Left ventricle myocardium inferior (tissue), 1 donor: Measurements from ENCODE around the gene RND1. TPM values are rescaled to one million over a fixed set of nuclear protein-coding genes. Genes with fewer than 3 reads are reported as not detected.
A peak's percentile ranks its signal among the peaks of the same experiment; 100 is the strongest.
"Not testable (repeated sequence)": the region's sequence is repeated elsewhere in the genome, so short reads cannot be mapped to it uniquely, and the experiment has no call there.

Source experiments
- DNase-seq: peaks from one replicate; pipeline ENCODE4 v3.0.0-alpha.2; 2020
- H3K27ac ChIP-seq: fragments of 200-600 bp; replicated peaks from 2 replicates; pipeline ENCODE4 v1.8.0; 2021
- H3K27me3 ChIP-seq: fragments of 200-600 bp; 2 replicates; pipeline ENCODE4 v1.8.0; 2021; ENCODE audit warnings: low read depth
- H3K36me3 ChIP-seq: fragments of 200-600 bp; 2 replicates; pipeline ENCODE4 v1.8.0; 2021
- H3K4me1 ChIP-seq: fragments of 200-600 bp; 2 replicates; pipeline ENCODE4 v1.8.0; 2021
- H3K4me3 ChIP-seq: fragments of 200-600 bp; 2 replicates; pipeline ENCODE4 v1.8.0; 2021; ENCODE audit warnings: mild to moderate bottlenecking, moderate library complexity
- H3K9me3 ChIP-seq: fragments of 200-600 bp; replicated peaks from 2 replicates; pipeline ENCODE4 v1.8.0; 2021
- intact Hi-C: fragments of 100-400 bp; cut with micrococcal nuclease; formaldehyde crosslinking; loops from one replicate; pipeline ENCODE4 v1.11.0; 2022
- total RNA-seq: library from RNA; stranded (reverse); fragmentation: NEBNext Ultra II Directional; extraction: Animal tissue kit (Norgen Biotek cat#: 25700); gene quantifications from one replicate; pipeline ENCODE4 v1.2.1, GENCODE V29; 2021
- TF ChIP-seq, protein P1 (sequence below): fragments of 200-600 bp; IDR thresholded peaks from 2 replicates; pipeline ENCODE4 v1.8.0; 2021; ENCODE audit warnings: antibody characterized with exemption, mild to moderate bottlenecking, borderline replicate concordance
- donor health status: DM: no; HTN: yes; CAD: no; lungs with severe emphysema.

The RND1 gene
- total RNA-seq, 1 donor from 2014 or later = 0.47 TPM

DNA sequence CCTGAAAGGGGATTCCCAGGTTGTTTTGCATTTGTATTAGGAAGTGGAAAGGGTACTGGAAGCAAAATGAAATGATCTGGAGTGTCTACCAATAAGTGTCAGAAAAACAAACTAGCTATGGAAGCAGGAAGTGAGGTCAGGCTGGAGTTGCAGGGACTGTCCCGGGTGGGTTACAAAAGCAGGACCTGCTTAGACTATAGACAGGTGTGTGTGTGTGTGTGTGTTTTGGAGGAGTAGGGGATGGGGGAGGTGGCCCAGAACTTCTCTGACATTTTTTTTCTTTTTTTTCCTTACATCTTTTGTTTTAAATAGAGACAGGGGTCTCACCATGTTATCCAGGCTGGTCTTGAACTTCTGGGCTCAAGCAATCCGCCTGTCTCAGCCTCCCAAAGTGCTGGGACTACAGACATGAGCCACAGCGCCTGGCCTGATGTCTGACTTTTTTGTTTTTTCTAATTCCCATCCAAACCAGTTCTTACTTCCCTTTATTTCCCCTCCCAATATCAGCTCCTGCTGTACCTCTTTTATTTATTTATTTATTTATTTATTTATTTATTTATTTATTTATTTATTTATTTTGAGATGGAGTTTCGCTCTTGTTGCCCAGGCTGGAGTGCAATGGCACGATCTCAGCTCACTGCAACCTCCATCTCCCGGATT lies 512 bp upstream of the RND1 start:
- H3K27ac ChIP-seq = peak overlapping the region; percentile 40
- no peak for DNase-seq
- peaks cover 14% of the 10 kb centered on the region for H3K4me1 ChIP-seq
- TF ChIP-seq, protein P1, sequence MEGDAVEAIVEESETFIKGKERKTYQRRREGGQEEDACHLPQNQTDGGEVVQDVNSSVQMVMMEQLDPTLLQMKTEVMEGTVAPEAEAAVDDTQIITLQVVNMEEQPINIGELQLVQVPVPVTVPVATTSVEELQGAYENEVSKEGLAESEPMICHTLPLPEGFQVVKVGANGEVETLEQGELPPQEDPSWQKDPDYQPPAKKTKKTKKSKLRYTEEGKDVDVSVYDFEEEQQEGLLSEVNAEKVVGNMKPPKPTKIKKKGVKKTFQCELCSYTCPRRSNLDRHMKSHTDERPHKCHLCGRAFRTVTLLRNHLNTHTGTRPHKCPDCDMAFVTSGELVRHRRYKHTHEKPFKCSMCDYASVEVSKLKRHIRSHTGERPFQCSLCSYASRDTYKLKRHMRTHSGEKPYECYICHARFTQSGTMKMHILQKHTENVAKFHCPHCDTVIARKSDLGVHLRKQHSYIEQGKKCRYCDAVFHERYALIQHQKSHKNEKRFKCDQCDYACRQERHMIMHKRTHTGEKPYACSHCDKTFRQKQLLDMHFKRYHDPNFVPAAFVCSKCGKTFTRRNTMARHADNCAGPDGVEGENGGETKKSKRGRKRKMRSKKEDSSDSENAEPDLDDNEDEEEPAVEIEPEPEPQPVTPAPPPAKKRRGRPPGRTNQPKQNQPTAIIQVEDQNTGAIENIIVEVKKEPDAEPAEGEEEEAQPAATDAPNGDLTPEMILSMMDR = no peak
- peaks cover 4% of the 10 kb centered on the region for H3K27me3 ChIP-seq
- H3K9me3 ChIP-seq = no peaks in the 10 kb centered on the region
- no peaks in the 10 kb centered on the region for H3K36me3 ChIP-seq
- H3K4me3 ChIP-seq = peak overlapping the region; percentile 73
- intact Hi-C loops = no loop called here

DNA sequence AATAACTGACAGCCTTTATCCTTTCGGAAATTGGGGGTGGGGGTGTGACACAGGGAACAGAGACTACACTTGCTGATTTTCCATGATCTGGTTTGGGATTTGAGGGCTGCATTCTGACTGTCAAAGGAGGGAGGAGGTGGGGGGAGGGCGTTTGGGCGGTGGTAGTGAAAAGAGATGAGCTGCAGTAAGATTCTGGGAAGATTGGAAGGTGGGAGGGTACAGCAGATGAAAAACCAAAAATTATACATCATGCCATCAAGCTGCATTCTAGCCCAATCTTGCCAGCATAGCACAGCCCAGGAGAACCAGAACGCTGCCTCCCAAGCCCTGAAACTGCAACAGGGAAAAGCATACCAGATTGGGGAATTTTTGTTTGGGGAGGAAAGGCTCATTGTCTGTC lies 2.4 kb downstream of the RND1 start:
- no peaks in the 10 kb centered on the region for H3K36me3 ChIP-seq
- no peak overlapping the region for H3K27ac ChIP-seq
- no peaks in the 10 kb centered on the region for H3K9me3 ChIP-seq
- intact Hi-C loops = no loop called here
- peaks cover 14% of the 10 kb centered on the region for H3K4me1 ChIP-seq
- TF ChIP-seq, protein P1 = no peak
- no peak overlapping the region for H3K4me3 ChIP-seq
- DNase-seq = no peak
- H3K27me3 ChIP-seq = peaks cover 4% of the 10 kb centered on the region

DNA sequence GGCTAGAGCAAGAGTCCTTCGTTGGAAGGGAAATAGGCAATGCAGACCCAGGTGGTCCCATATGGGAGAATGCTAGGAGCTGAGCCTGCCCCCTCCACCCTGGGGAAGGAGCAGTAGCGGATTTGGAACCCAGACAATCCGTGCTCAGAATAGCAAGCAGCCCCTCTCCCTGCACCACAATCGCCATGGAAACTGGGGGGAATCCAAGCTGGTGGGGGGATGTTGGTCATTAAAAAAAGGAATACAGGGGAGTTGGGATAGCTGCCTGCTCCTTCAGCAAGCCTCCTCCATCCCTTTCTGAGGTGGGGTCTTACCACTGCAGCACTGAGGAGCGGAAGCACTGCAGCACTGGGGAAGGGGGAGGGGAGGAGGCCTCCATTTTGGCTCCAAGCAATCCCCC lies 2.9 kb downstream of the RND1 start:
- peaks cover 14% of the 10 kb centered on the region for H3K4me1 ChIP-seq
- no peaks in the 10 kb centered on the region for H3K36me3 ChIP-seq
- H3K4me3 ChIP-seq = no peak overlapping the region
- DNase-seq = no peak
- intact Hi-C loops = no loop called here
- TF ChIP-seq, protein P1 = no peak
- no peaks in the 10 kb centered on the region for H3K9me3 ChIP-seq
- no peak overlapping the region for H3K27ac ChIP-seq
- H3K27me3 ChIP-seq = peaks cover 4% of the 10 kb centered on the region

DNA sequence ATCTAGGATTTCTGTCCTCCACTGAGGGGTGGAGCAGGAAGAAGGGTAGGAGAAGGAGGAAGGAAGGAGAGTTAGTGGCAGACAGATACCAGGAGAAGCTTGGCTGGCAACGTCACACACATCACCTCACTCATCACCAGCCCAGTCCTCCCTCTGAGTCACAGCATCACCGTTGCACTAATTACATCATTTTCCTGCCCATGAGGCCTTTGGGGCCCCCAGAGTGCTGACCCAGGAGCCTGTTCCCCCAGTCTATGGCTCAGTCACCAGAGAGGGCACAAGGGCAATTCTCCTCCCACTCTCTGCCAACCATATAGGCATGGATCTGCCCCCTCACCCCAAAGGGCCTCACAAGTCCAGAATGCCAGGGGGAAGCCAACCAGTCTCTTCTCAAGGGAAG lies 4.6 kb downstream of the RND1 start:
- intact Hi-C loops = no loop called here
- Histone ChIP-seq H3K4me1 (peaks cover 12% of the 10 kb centered on the region), H3K36me3 (no peaks in the 10 kb centered on the region), H3K27ac (no peak overlapping the region), H3K27me3 (peaks cover 4% of the 10 kb centered on the region), H3K9me3 (no peaks in the 10 kb centered on the region), H3K4me3 (no peak overlapping the region)
- TF ChIP-seq, protein P1 = no peak
- no peak for DNase-seq

DNA sequence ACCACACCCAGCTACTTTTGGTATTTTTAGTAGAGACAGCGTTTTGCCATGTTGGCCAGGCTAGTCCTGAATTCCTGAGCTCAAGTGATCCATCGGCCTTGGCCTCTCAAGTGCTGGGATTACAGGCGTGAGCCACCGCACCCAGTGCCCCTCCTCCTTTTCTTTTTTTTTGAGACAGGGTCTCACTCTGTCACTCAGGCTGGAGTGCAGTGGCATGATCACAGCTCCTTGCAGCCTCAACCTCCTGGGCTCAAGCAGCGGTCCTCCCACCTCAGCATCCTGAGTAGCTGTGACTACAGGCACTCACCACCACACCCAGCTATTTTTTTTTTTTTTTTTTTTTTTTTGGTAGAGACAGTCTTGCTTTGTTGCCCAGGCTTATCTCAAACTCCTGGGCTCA lies 5.4 kb downstream of the RND1 start:
- H3K27ac ChIP-seq, H3K4me1 ChIP-seq, H3K36me3 ChIP-seq, H3K9me3 ChIP-seq, intact Hi-C loops, H3K4me3 ChIP-seq, DNase-seq, H3K27me3 ChIP-seq: not testable (repeated sequence)

DNA sequence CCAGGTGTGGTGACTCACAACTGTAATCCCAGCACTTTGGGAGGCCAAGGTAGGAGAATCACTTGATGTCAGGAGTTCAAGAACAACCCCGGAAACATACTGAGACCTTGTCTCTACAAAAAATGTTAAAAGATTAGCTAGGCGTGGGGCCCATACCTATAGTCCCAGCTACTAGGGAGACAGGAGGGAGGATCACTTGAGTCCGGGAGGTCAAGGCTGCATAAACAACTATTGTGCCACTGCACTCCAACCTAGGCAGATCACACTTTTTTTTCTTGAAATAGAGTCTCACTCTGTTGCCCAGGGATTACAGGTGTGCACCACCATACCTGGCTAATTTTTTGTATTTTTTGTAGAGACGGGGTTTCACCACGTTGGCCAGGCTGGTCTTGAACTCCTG lies 6.1 kb downstream of the RND1 start:
- no peak for DNase-seq
- Histone ChIP-seq H3K4me1 (no peaks in the 10 kb centered on the region), H3K36me3 (no peaks in the 10 kb centered on the region), H3K4me3 (no peak overlapping the region), H3K9me3 (no peaks in the 10 kb centered on the region), H3K27ac (no peak overlapping the region), H3K27me3 (peaks cover 4% of the 10 kb centered on the region)
- intact Hi-C loops = loop anchor here (5.0 kb wide), 1 partner anchor 33 kb away; no protein-coding TSS in a partner anchor
- TF ChIP-seq, protein P1 = no peak
